Activated B cell treated with CpG ODN at 0.5 μM for 24 hours (primary cell): Measurements from ENCODE around the gene SERPIND1. TPM values are rescaled to one million over a fixed set of nuclear protein-coding genes. Genes with fewer than 3 reads are reported as not detected.

Source experiments
- ATAC-seq: fragments of 200-7000 bp; cut with Tn5 transposase; one replicate; pipeline ENCODE4 v1.10.0; 2021; ENCODE audit warnings: low read depth, mild to moderate bottlenecking, moderate library complexity
- CTCF ChIA-PET: fragments of 350-600 bp; sonication (Branson Sonifier 250); formaldehyde crosslinking; loops from one replicate; lab custom pipeline; 2021; ENCODE audit warnings: antibody characterized with exemption; lab: Charles Lee
- POLR2A ChIA-PET: fragments of 350-600 bp; sonication (Branson Sonifier 250); formaldehyde crosslinking; loops from one replicate; lab custom pipeline; 2021; ENCODE audit warnings: antibody characterized with exemption; lab: Charles Lee
- DNase-seq: peaks from one replicate; pipeline ENCODE4 v3.0.0; 2022
- H3K27ac Mint-ChIP-seq: one replicate; pipeline ENCODE4 v1.8.0; 2020; ENCODE audit warnings: mixed read lengths
- H3K27me3 Mint-ChIP-seq: one replicate; pipeline ENCODE4 v1.8.0; 2021; ENCODE audit warnings: mixed read lengths
- H3K36me3 Mint-ChIP-seq: one replicate; pipeline ENCODE4 v1.8.0; 2021; ENCODE audit warnings: low read depth, mixed read lengths
- H3K4me1 Mint-ChIP-seq: one replicate; pipeline ENCODE4 v1.8.0; 2021; ENCODE audit warnings: mixed read lengths
- H3K4me3 Mint-ChIP-seq: one replicate; pipeline ENCODE4 v1.8.0; 2020; ENCODE audit warnings: mild to moderate bottlenecking, mixed read lengths
- H3K9me3 Mint-ChIP-seq: one replicate; pipeline ENCODE4 v1.8.0; 2020; ENCODE audit warnings: mixed read lengths
- intact Hi-C: fragments of 100-400 bp; cut with micrococcal nuclease; formaldehyde crosslinking; loops from one replicate; pipeline ENCODE4 v1.15.1; 2024
- total RNA-seq: library from RNA; stranded (reverse); gene quantifications from 2 replicates; pipeline ENCODE4 v1.2.3, GENCODE V29; 2022
- TF ChIP-seq, protein P1 (sequence below): fragments of 200-600 bp; IDR thresholded peaks from one replicate; pipeline ENCODE4 v1.8.0; 2022; ENCODE audit warnings: antibody characterized with exemption, mild to moderate bottlenecking

SERPIND1 gene
- total RNA-seq, 1 donor from 2014 or later = not detected

DNA sequence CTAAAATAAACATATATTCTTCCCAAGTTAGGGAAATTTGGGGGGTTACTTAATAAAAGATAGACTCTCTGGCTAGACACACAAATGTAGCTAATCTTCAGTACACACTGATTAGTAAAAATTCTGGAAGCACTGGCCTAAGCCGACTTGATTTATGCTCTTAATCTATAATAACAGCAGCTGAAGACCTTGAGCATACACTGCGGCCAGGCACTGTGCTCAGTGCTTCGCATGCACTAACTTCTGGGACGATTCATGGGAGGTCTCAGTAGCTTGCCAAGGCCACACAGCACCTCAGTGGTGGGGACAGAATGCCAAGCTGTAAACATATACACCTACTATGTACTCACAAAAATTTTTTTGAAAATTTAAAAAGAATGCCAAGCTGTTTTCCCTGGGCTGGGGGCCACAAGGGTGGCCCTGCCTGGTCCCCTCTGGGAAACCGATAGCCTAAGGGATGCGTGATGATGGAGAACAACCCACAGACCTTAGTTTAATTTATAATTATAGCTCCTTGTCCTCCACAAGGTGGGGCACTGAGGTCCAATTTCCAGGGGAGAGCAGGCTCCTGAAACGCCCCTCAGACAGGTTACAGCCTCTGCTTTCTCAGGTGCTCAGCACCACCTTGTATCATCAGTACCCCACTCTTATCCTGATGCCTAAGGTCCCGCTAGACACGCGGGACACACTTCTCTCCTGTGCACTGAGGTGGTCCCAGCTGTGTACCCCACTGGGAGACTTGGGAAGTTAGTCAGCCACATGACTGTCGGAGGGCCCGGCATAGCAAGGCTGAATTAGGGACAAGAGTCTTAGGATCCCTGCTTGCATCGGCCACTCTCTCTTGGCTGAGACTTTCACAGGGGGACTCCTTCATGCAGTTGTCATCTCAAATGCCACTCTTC is 20.1 kb downstream of the SERPIND1 start:
- Mint-ChIP-seq H3K27me3 (no peaks in the 10 kb centered on the region), H3K27ac (no peak overlapping the region), H3K9me3 (no peaks in the 10 kb centered on the region), H3K4me3 (no peak overlapping the region), H3K36me3 (peaks cover 87% of the 10 kb centered on the region), H3K4me1 (peaks cover 5% of the 10 kb centered on the region)
- CTCF ChIA-PET = interaction anchor here (0.7 to 1.0 kb wide), 4 partner anchors 9 to 143 kb away, joined by 4 to 5 read pairs (median 4); no protein-coding TSS in a partner anchor
- TF ChIP-seq, protein P1, sequence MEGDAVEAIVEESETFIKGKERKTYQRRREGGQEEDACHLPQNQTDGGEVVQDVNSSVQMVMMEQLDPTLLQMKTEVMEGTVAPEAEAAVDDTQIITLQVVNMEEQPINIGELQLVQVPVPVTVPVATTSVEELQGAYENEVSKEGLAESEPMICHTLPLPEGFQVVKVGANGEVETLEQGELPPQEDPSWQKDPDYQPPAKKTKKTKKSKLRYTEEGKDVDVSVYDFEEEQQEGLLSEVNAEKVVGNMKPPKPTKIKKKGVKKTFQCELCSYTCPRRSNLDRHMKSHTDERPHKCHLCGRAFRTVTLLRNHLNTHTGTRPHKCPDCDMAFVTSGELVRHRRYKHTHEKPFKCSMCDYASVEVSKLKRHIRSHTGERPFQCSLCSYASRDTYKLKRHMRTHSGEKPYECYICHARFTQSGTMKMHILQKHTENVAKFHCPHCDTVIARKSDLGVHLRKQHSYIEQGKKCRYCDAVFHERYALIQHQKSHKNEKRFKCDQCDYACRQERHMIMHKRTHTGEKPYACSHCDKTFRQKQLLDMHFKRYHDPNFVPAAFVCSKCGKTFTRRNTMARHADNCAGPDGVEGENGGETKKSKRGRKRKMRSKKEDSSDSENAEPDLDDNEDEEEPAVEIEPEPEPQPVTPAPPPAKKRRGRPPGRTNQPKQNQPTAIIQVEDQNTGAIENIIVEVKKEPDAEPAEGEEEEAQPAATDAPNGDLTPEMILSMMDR = no peak
- intact Hi-C loops = no loop called here
- POLR2A ChIA-PET = no interaction called here
- DNase-seq (no peak), ATAC-seq (no peak)

DNA sequence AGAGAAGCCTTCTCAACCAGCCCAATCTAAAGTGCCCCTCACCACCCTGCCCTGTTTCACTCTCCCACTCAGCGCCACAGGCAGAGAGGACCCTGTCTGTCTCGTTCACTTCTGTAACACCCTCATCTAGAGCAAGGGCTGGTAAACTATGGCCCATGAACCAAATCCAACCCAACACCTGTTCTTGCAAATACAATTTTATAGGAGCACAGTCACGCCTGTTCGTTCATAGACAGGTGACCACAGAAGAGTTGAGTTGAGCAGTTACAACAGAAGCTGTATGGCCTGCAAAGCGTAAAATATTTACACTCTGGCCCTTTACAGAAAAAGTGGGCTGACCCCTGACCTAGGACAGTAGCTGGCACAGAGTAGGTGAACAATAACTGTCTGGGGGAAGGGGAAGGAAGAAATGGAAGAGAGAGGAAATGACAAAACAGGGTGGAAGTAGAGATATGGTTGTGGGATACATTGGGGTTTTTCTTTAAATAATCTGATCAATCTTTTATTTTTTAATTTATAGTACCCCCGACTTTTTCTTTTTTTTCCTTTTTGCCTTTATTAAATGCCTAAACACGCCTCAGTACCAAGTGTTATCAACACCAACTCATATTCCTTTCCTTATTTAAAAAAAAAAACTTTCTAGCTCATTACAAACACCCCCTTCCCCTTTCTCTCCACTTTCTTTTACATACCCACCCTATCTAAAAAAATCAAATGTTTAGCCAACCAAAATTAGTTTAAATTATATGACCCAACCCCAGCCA is 20.9 kb downstream of the SERPIND1 start:
- peaks cover 5% of the 10 kb centered on the region for H3K4me1 Mint-ChIP-seq
- POLR2A ChIA-PET = no interaction called here
- H3K36me3 Mint-ChIP-seq = peaks cover 89% of the 10 kb centered on the region
- intact Hi-C loops = no loop called here
- ATAC-seq = no peak
- H3K4me3 Mint-ChIP-seq = no peak overlapping the region
- no peaks in the 10 kb centered on the region for H3K27me3 Mint-ChIP-seq
- DNase-seq = no peak
- H3K9me3 Mint-ChIP-seq = no peaks in the 10 kb centered on the region
- TF ChIP-seq, protein P1 = no peak
- CTCF ChIA-PET = interaction anchor here (1.5 kb wide), 1 partner anchor 8 kb away, joined by 3 read pairs; no protein-coding TSS in a partner anchor
- H3K27ac Mint-ChIP-seq = no peak overlapping the region

DNA sequence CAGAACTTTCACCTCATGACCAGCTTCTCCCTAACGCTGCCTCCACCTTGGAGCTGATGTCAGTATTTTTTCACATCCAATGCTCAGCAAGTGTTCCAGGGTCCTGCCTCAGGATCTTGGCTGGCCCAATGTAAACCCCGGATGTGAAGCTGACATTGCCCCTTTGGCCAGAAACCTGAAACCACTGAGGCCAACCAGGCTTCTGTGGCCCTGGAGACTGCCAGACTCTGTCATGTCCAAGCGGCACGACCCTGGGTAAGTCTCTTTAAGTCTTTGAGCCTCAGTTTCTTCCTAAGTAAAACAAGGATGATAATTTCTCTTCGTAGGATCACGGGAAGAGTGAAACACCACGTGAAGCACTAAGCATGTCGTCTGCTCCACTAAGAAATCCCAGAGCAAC is 22.8 kb downstream of the SERPIND1 start:
- H3K4me3 Mint-ChIP-seq = no peak overlapping the region
- H3K27ac Mint-ChIP-seq = no peak overlapping the region
- DNase-seq (no peak), ATAC-seq (no peak)
- ChIA-PET POLR2A (no interaction called here), CTCF (no interaction called here)
- TF ChIP-seq, protein P1 = no peak
- peaks cover 91% of the 10 kb centered on the region for H3K36me3 Mint-ChIP-seq
- H3K9me3 Mint-ChIP-seq = no peaks in the 10 kb centered on the region
- no peaks in the 10 kb centered on the region for H3K27me3 Mint-ChIP-seq
- intact Hi-C loops = no loop called here
- H3K4me1 Mint-ChIP-seq = peaks cover 5% of the 10 kb centered on the region

DNA sequence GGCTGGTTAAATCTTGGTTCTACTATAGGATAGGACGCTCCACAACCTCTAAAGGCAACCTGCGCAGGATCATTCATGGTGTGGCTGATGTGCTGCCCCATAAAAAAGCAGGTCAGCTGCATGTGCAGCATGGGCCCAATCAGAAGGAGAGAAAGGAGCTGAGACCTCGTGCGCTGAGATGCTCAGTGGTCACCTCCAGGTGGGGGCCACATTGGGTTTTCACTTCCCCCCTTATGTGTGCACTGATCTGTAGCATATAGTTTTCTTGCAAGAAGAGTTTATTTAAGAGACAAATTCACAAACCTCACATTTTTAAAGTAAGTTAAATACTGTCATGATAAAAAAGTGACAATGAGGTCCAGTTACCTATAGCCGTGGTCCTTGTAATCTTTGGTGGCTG is 24.3 kb downstream of the SERPIND1 start:
- Mint-ChIP-seq H3K4me1 (peaks cover 5% of the 10 kb centered on the region), H3K27ac (no peak overlapping the region), H3K4me3 (no peak overlapping the region), H3K9me3 (no peaks in the 10 kb centered on the region), H3K27me3 (no peaks in the 10 kb centered on the region), H3K36me3 (peaks cover 94% of the 10 kb centered on the region)
- CTCF ChIA-PET = interaction anchor here (2.0 kb wide), 1 partner anchor 13 kb away, joined by 6 read pairs; no protein-coding TSS in a partner anchor
- TF ChIP-seq, protein P1 = no peak
- ATAC-seq = no peak
- intact Hi-C loops = no loop called here
- POLR2A ChIA-PET = no interaction called here
- no peak for DNase-seq

DNA sequence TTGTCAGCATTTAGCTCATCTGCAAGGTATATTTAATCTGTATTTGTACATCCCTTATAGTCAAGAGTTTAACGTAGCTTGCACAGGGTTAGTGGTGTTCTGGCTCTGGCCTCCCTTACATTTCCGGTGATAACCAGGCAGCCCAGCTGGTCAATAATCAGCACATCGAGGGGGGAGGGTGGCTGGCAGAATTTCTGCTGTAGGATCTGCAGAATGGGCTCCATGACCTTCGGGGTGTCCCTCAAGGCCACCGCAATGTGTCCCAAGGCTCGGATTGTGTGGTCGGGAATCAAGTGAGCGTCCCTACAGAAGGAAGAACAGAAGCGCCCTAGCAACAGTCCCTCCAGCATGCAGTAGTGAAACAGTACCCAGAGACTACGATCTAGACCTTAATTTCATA is 25.1 kb downstream of the SERPIND1 start:
- ChIA-PET CTCF (interaction anchor here (2.0 kb wide), 1 partner anchor 14 kb away, joined by 6 read pairs; no protein-coding TSS in a partner anchor), POLR2A (no interaction called here)
- no peaks in the 10 kb centered on the region for H3K9me3 Mint-ChIP-seq
- TF ChIP-seq, protein P1 = no peak
- no peak for DNase-seq
- no peak overlapping the region for H3K4me3 Mint-ChIP-seq
- H3K27me3 Mint-ChIP-seq = no peaks in the 10 kb centered on the region
- H3K36me3 Mint-ChIP-seq = peaks cover 95% of the 10 kb centered on the region
- intact Hi-C loops = no loop called here
- H3K4me1 Mint-ChIP-seq = peaks cover 5% of the 10 kb centered on the region
- H3K27ac Mint-ChIP-seq = no peak overlapping the region
- ATAC-seq = no peak
